ENCODE measurements around the gene SLC24A4. TPM values are rescaled to one million over a fixed set of nuclear protein-coding genes. Genes with fewer than 3 reads are reported as not detected.

Gene SLC24A4
- total and polyA plus RNA-seq, 2 of the 4 experiments (the other 2 are of a cell fraction): not detected

DNA sequence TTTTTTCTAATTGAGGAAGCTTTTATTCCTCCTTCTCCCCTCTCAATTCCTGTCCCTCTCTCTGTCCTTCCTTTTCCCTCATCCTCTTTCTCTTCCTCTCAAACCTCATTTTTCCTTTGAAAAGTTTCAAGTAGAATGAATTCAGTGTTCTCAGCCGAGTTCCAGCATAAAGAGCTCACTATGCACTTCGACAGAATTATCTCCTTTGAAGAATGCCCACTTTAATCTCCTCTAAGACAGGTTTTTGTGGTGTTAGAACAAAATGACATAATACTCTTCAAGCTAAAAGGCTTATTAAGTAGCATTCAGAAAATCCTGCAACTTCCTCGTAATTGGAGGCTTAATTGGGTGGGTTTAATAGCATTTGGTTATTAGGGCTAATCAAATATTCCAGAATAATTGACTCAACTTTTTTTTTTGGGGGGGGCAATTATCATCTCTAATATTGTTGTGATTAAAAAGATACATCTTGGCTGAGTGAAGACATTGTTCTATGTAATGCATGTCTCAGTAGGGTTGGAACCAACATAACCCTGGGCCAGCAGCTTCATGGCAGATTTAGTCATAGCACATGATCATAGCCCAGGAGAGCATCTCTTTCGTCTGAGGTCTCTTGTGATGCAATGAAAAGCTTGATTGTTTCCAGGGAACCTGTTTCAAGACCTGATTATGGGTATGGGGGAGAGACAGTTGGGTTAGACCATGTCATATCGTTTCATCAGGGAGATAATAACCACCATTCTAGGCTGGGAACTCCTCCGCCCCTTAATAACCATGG is 25.0 kb upstream of the SLC24A4 start:
- Histone ChIP-seq H4K8ac (ENCODE audit: low read depth in 2 of 2, low read length in 2 of 2) (no peak overlapping the region), H3K9me3 (ENCODE audit: control insufficient read depth, insufficient read depth, low read length) (no peaks in the 10 kb centered on the region), H2BK120ac (ENCODE audit: low read depth, low read length) (no peak overlapping the region), H3K4me3 (ENCODE audit: insufficient read depth, low read depth, low read length) (no peak overlapping the region), H3K23ac (ENCODE audit: low read depth, low read length) (no peak overlapping the region), H2AK5ac (ENCODE audit: low read depth, low read length) (no peak overlapping the region), H3K9ac (ENCODE audit: low read depth, low read length) (no peak overlapping the region), H2AFZ (replicated peaks; ENCODE audit: low read length, poor library complexity) (no peak overlapping the region), H2BK5ac (ENCODE audit: low read depth, low read length, poor library complexity, severe bottlenecking) (no peak overlapping the region), H3K27me3 (ENCODE audit: control insufficient read depth, insufficient read depth, low read length) (peaks cover 26% of the 10 kb centered on the region), H4K20me1 (ENCODE audit: insufficient read depth, low read length) (no peaks in the 10 kb centered on the region; the same call in 1 of the 2 replicates), H3K27ac (ENCODE audit: insufficient read depth, low read length) (no peak overlapping the region), H2BK15ac (ENCODE audit: low read depth, low read length) (no peak overlapping the region), H3K4me1 (ENCODE audit: control insufficient read depth, insufficient read depth, low read length) (no peaks in the 10 kb centered on the region), H3K9me1 (ENCODE audit: insufficient read depth, low read length) (no peaks in the 10 kb centered on the region; the same call in 1 of the 2 replicates), H3K56ac (ENCODE audit: extremely low read depth, insufficient read depth, low read length) (no peak overlapping the region), H2AK9ac (replicated peaks; ENCODE audit: low read depth, low read length, poor library complexity) (no peak overlapping the region), H3K4me2 (ENCODE audit: low read depth, low read length) (no peak overlapping the region), H3K36me3 (ENCODE audit: control insufficient read depth, insufficient read depth, low read length) (no peaks in the 10 kb centered on the region), H3K18ac (ENCODE audit: low read depth, low read length) (no peak overlapping the region), H3K14ac (replicated peaks; ENCODE audit: low read depth, low read length) (no peak overlapping the region), H4K91ac (ENCODE audit: insufficient read depth, low read depth, low read length) (no peak overlapping the region), H3K4ac (ENCODE audit: low read depth, low read length) (no peak overlapping the region), H4K5ac (ENCODE audit: low read depth, low read length) (no peak overlapping the region), H2BK20ac (ENCODE audit: low read depth, low read length) (no peak overlapping the region), H3K79me1 (ENCODE audit: low read depth in 1 of 2, low read length in 2 of 2) (no peaks in the 10 kb centered on the region)
- DNase-seq: no peak
- ATAC-seq (ENCODE audit: low read depth): no peak
- in situ Hi-C loops (cut with MboI; ENCODE audit: low sequenced_read_pairs) (no loop called here), intact Hi-C loops (cut with micrococcal nuclease) (no loop called here), dilution Hi-C loops (cut with HindIII; ENCODE audit: low sequenced_read_pairs, unreplicated experiment) (no loop called here)
- BruUV-seq (replicated peaks): no TSS peak
- TF ChIP-seq BHLHE40 (IDR thresholded peaks at IDR 0.05; ENCODE audit: low read depth, low read length) (no peak), NFE2L2 (IDR thresholded peaks at IDR 0.05; ENCODE audit: low read depth, low read length) (no peak), MAFK (IDR thresholded peaks at IDR 0.05; ENCODE audit: low read depth, low read length) (no peak), CEBPB (IDR thresholded peaks at IDR 0.05; ENCODE audit: low read depth, low read length) (no peak), FOS (IDR thresholded peaks at IDR 0.05; ENCODE audit: low read depth, low read length) (no peak), MAZ (IDR thresholded peaks at IDR 0.05; ENCODE audit: borderline replicate concordance, low read depth, low read length) (no peak), RFX5 (IDR thresholded peaks at IDR 0.05; ENCODE audit: low read depth, low read length) (no peak), RCOR1 (IDR thresholded peaks at IDR 0.05; ENCODE audit: insufficient replicate concordance, low read length) (no peak), CHD1 (IDR thresholded peaks at IDR 0.05; ENCODE audit: low read depth, low read length) (no peak)
- TF ChIP-seq, protein P1, sequence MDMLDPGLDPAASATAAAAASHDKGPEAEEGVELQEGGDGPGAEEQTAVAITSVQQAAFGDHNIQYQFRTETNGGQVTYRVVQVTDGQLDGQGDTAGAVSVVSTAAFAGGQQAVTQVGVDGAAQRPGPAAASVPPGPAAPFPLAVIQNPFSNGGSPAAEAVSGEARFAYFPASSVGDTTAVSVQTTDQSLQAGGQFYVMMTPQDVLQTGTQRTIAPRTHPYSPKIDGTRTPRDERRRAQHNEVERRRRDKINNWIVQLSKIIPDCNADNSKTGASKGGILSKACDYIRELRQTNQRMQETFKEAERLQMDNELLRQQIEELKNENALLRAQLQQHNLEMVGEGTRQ (IDR thresholded peaks at IDR 0.05; ENCODE audit: low read depth, low read length): no peak
- TF ChIP-seq, protein P2, sequence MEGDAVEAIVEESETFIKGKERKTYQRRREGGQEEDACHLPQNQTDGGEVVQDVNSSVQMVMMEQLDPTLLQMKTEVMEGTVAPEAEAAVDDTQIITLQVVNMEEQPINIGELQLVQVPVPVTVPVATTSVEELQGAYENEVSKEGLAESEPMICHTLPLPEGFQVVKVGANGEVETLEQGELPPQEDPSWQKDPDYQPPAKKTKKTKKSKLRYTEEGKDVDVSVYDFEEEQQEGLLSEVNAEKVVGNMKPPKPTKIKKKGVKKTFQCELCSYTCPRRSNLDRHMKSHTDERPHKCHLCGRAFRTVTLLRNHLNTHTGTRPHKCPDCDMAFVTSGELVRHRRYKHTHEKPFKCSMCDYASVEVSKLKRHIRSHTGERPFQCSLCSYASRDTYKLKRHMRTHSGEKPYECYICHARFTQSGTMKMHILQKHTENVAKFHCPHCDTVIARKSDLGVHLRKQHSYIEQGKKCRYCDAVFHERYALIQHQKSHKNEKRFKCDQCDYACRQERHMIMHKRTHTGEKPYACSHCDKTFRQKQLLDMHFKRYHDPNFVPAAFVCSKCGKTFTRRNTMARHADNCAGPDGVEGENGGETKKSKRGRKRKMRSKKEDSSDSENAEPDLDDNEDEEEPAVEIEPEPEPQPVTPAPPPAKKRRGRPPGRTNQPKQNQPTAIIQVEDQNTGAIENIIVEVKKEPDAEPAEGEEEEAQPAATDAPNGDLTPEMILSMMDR (conservative IDR thresholded peaks at IDR 0.05; ENCODE audit: low read depth, low read length): no peak
- WGBS, 2 experiments (ENCODE audit: extremely low coverage in 2 of 2, insufficient read length in 1 of 2): no CpG with 5 or more reads among the region's 6 CpGs
- ChIA-PET POLR2A (ENCODE audit: unreplicated experiment) (no interaction called here), CTCF (no interaction called here)

Measured in IMR-90 (cell line).